OCI-LY3 (cell line): ENCODE data around the gene TSTD2.

Experiments
- CTCF ChIP-seq: fragments of 200-600, 300-600 bp; sonication (generic); IDR thresholded peaks from 2 replicates; pipeline ENCODE4 v1.5.1; 2014; ENCODE audit warnings: antibody characterized with exemption, low read length, low read depth
- EZH2phosphoT487 ChIP-seq: fragments of 200-600 bp; shearing (Covaris generic); IDR thresholded peaks from 2 replicates; pipeline ENCODE4 v1.6.1; 2018; ENCODE audit warnings: antibody characterized with exemption, mixed run types, low read depth

- TF ChIP-seq CTCF = no peak
- no peak for TF ChIP-seq EZH2phosphoT487
Measured at GRCh38 chr9:97550386-97550785, 82.8 kb downstream of the TSTD2 start.
